ENCODE measurements around the gene SETBP1. TPM values are rescaled to one million over a fixed set of nuclear protein-coding genes. Genes with fewer than 3 reads are reported as not detected.

SETBP1 gene
- total RNA-seq, 1 donor from 2014 or later, result 25.8 TPM

DNA sequence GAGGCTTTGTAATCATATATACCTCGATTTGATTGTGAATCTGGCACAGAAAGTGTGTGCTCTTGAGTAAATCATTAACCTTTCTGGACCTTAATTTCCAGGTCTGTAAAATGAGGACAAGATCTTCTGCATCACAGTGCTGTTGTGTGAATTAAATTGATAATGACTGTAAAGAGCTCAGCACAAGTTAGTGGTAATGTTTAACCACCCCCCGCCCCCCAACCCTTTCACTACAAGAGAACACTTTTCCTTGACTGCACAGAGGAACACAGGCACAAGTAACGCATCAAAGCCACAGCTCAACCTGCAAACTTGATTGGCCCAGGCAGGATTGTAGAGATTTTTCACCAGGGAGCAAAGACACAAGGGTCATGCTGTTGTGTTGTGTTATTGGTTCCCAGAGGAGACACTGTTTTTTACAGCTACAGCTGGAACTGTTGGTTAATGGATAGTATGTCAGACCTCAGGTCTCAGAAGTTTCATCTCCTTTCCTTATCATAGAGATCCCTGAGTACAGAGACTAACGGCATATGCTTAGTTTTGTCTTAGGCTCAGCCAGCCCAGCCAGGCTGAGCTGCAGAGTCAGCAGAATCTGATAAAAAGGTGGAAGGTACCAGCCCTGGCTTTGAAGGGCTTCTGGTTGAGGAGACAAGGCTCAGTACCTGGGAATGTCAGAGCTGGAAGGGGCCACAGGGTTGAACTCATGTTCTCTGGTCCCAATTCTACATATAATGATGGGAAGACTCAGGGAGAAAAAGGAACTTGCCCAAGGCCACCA, 10.6 kb downstream of the SETBP1 start:
- DNase-seq, result no peak
- TF ChIP-seq, protein P1, sequence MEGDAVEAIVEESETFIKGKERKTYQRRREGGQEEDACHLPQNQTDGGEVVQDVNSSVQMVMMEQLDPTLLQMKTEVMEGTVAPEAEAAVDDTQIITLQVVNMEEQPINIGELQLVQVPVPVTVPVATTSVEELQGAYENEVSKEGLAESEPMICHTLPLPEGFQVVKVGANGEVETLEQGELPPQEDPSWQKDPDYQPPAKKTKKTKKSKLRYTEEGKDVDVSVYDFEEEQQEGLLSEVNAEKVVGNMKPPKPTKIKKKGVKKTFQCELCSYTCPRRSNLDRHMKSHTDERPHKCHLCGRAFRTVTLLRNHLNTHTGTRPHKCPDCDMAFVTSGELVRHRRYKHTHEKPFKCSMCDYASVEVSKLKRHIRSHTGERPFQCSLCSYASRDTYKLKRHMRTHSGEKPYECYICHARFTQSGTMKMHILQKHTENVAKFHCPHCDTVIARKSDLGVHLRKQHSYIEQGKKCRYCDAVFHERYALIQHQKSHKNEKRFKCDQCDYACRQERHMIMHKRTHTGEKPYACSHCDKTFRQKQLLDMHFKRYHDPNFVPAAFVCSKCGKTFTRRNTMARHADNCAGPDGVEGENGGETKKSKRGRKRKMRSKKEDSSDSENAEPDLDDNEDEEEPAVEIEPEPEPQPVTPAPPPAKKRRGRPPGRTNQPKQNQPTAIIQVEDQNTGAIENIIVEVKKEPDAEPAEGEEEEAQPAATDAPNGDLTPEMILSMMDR (IDR thresholded peaks at IDR 0.05), result no peak
- Histone ChIP-seq H3K36me3 (no peaks in the 10 kb centered on the region), H3K27me3 (ENCODE audit: low read depth) (no peaks in the 10 kb centered on the region), H3K4me3 (no peak overlapping the region), H3K27ac (no peak overlapping the region), H3K4me1 (peaks cover 12% of the 10 kb centered on the region), H3K9me3 (no peaks in the 10 kb centered on the region)
- ATAC-seq, result no peak
- intact Hi-C loops (cut with DNase I), result no loop called here

- Histone ChIP-seq H3K27ac (no peak overlapping the region), H3K36me3 (no peaks in the 10 kb centered on the region), H3K4me3 (no peak overlapping the region), H3K4me1 (peaks cover 21% of the 10 kb centered on the region), H3K9me3 (no peaks in the 10 kb centered on the region), H3K27me3 (ENCODE audit: low read depth) (no peaks in the 10 kb centered on the region)
- TF ChIP-seq, protein P1 (IDR thresholded peaks at IDR 0.05), result no peak
- DNase-seq, result no peak
- intact Hi-C loops (cut with DNase I), result no loop called here
- no peak for ATAC-seq
Observed at GRCh38 chr18:44693030-44693784, 12.5 kb downstream of the SETBP1 start.

DNA sequence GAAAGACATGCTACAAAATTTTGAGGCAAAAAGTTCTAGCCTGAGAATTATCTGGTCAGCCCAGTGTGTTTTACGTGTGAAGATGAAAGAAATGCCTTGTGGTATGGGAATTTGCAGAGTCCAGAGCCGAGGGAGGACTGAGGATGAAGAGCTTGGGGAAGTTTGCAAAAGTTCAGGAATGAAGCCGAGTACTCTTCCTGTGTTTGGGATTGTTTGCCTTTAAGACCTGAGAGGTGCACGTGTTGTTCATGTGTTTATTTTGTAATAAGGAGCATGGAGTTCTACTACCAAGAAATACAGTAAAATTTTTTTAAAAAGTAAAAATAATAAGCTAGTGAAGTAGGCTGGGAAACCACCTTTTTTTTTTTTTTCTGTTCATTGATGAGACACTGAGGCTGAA, 14.8 kb downstream of the SETBP1 start:
- Histone ChIP-seq H3K27me3 (ENCODE audit: low read depth) (no peaks in the 10 kb centered on the region), H3K4me3 (no peak overlapping the region), H3K4me1 (peaks cover 24% of the 10 kb centered on the region), H3K36me3 (no peaks in the 10 kb centered on the region), H3K27ac (no peak overlapping the region), H3K9me3 (no peaks in the 10 kb centered on the region)
- DNase-seq (no peak), ATAC-seq (peak in 1 of 2 donors; percentile 54)
- TF ChIP-seq, protein P1 (IDR thresholded peaks at IDR 0.05), result no peak
- intact Hi-C loops (cut with DNase I), result no loop called here

DNA sequence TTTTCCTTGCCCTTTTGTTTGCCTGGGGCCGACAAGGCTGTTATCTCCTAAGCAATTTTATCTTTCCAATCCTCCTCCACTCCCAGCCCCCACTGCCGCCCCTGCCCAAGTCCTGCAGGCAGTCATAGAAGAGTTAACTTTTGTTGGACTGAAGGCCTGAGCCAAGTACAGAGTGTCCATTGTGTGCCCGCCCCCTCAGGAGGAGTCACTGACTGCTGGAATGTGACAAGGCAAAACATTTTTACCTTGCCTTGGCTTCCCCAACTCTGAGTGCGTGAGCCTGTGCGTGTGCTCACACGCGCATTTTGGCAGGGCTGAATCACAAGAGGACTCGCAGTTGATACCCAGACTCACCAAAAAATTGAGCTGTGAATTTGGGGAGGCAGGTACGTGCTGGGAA, 16.2 kb downstream of the SETBP1 start:
- intact Hi-C loops (cut with DNase I), result no loop called here
- H3K4me3 ChIP-seq, result no peak overlapping the region
- peaks cover 24% of the 10 kb centered on the region for H3K4me1 ChIP-seq
- DNase-seq (no peak), ATAC-seq (peak in 1 of 2 donors; percentile 52)
- H3K9me3 ChIP-seq, result no peaks in the 10 kb centered on the region
- H3K27ac ChIP-seq, result no peak overlapping the region
- no peaks in the 10 kb centered on the region for H3K27me3 ChIP-seq (ENCODE audit: low read depth)
- TF ChIP-seq, protein P1 (IDR thresholded peaks at IDR 0.05), result no peak
- no peaks in the 10 kb centered on the region for H3K36me3 ChIP-seq

- Histone ChIP-seq H3K36me3 (no peaks in the 10 kb centered on the region), H3K27me3 (ENCODE audit: low read depth) (no peaks in the 10 kb centered on the region), H3K27ac (no peak overlapping the region), H3K9me3 (no peaks in the 10 kb centered on the region), H3K4me3 (no peak overlapping the region), H3K4me1 (peaks cover 24% of the 10 kb centered on the region)
- TF ChIP-seq, protein P1 (IDR thresholded peaks at IDR 0.05), result no peak
- ATAC-seq, result no peak
- intact Hi-C loops (cut with DNase I), result no loop called here
- no peak for DNase-seq
Observed at GRCh38 chr18:44697315-44697714, 16.6 kb downstream of the SETBP1 start.

Data from lower lobe of right lung (tissue), 2 donors.